Lung (tissue), 12 donors: ENCODE measurements around the gene ADGRG2. TPM values are rescaled to one million over a fixed set of nuclear protein-coding genes. Genes with fewer than 3 reads are reported as not detected.
"Not testable (repeated sequence)": the region's sequence is repeated elsewhere in the genome, so short reads cannot be mapped to it uniquely, and the experiment has no call there.

Source experiments
- ATAC-seq: fragments of 200-7000 bp; cut with Tn5 transposase; one replicate; pipeline ENCODE4 v1.9.1; 2020; ENCODE audit warnings: moderate number of reproducible peaks; ENCODE audit not compliant: insufficient read depth, low FRiP score
- DNase-seq, 3 donors: peaks; one replicate each; pipeline ENCODE4 v3.0.0-alpha.2; 2013 to 2017
- H3K27ac ChIP-seq, 2 donors: one replicate each; pipeline ENCODE4 v1.5.1; 2013; ENCODE audit warnings: mild to moderate bottlenecking in 2 of 2, moderate library complexity in 2 of 2, control low read depth in 1 of 2, inconsistent platforms in 1 of 2, low read depth in 1 of 2, low read length in 1 of 2
- H3K27me3 ChIP-seq, 3 donors: one replicate each; pipeline ENCODE4 v1.5.1; 2013; ENCODE audit warnings: low read length in 2 of 3; ENCODE audit not compliant: control insufficient read depth in 3 of 3, insufficient read depth in 3 of 3
- H3K36me3 ChIP-seq, 4 donors: one replicate each; pipeline ENCODE4 v1.5.1; 2013; ENCODE audit warnings: low read length in 4 of 4, mild to moderate bottlenecking in 1 of 4, moderate library complexity in 1 of 4; ENCODE audit not compliant: control insufficient read depth in 4 of 4, insufficient read depth in 4 of 4
- H3K4me1 ChIP-seq, 5 donors: one replicate each; pipeline ENCODE4 v1.5.1; 2013; ENCODE audit warnings: low read length in 5 of 5, mild to moderate bottlenecking in 2 of 5, moderate library complexity in 1 of 5; ENCODE audit not compliant: control insufficient read depth in 5 of 5, insufficient read depth in 5 of 5
- H3K4me3 ChIP-seq: one replicate; pipeline ENCODE4 v1.5.1; 2013; ENCODE audit warnings: mild to moderate bottlenecking, control low read depth, moderate library complexity
- H3K9ac ChIP-seq, 2 donors: one replicate each; pipeline ENCODE4 v1.5.1; 2013; ENCODE audit warnings: low read length in 2 of 2, control low read depth in 1 of 2; ENCODE audit not compliant: insufficient read depth in 1 of 2
- H3K9me3 ChIP-seq, 4 donors: one replicate each; pipeline ENCODE4 v1.5.1; 2013; ENCODE audit warnings: low read length in 3 of 4, mild to moderate bottlenecking in 1 of 4, moderate library complexity in 1 of 4; ENCODE audit not compliant: control insufficient read depth in 4 of 4, insufficient read depth in 3 of 4
- whole genome bisulfite sequencing, 2 donors: extraction: QIAGEN DNeasy Blood & Tissue Kit; methylation state at CpG; one replicate each; pipeline ENCODE4 v1.1.7; 2013; 5-methylcytosine and 5-hydroxymethylcytosine counted together
- polyA plus RNA-seq, 2 donors: library from polyadenylated mRNA; stranded (reverse); fragments of 200-250 nt; gene quantifications; one replicate each; pipeline ENCODE4 v1.2.1, GENCODE V29; 2013
- total RNA-seq, 2 donors: library from RNA; depleted of rRNA in 1 of 2; stranded (reverse); fragments of >200 nt in 1 of 2; gene quantifications; one replicate each; pipeline ENCODE4 v1.2.1, GENCODE V29; 2014 to 2021
- TF ChIP-seq, protein P1 (sequence below): IDR thresholded peaks from 2 replicates; pipeline ENCODE4 v1.5.1; 2012; ENCODE audit warnings: mild to moderate bottlenecking; ENCODE audit errors: control extremely low read depth, extremely low read depth
- donor health status: control.
- donor health status: control.
- donor health status: Bipolar disorder and iron deficiency.
- donor health status: healthy.
- donor health status: DM: yes; HTN: yes; CAD: no.

The ADGRG2 gene
- total and polyA plus RNA-seq, 4 donors = 0.24 to 10.5 (median 1.00) TPM

DNA sequence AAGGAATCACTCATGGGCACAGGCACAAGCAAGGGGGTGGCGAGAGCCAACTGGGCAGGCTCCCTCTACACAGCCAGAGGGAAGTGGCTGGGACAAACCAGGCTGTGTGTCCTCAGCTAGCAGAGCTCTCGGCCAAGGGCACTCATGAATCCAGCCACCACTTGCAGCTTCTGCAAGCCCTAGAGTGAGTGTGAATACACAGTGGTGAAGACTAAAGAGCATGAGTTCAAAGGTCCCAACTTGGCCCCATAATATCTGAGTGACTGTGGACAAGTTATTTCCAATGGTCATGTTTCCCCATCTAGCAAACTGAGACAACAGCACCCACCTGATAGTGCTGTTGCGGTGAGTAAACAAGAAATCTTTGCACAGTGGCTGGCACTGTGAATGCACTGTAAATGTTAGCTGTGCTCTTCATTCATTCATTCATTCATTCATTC, 51.7 kb downstream of the ADGRG2 start:
- ATAC-seq (no peak), DNase-seq (no peak)
- WGBS, 2 donors = 83 to 86% methylated on average over 3 of the region's 3 CpGs
- TF ChIP-seq, protein P1, sequence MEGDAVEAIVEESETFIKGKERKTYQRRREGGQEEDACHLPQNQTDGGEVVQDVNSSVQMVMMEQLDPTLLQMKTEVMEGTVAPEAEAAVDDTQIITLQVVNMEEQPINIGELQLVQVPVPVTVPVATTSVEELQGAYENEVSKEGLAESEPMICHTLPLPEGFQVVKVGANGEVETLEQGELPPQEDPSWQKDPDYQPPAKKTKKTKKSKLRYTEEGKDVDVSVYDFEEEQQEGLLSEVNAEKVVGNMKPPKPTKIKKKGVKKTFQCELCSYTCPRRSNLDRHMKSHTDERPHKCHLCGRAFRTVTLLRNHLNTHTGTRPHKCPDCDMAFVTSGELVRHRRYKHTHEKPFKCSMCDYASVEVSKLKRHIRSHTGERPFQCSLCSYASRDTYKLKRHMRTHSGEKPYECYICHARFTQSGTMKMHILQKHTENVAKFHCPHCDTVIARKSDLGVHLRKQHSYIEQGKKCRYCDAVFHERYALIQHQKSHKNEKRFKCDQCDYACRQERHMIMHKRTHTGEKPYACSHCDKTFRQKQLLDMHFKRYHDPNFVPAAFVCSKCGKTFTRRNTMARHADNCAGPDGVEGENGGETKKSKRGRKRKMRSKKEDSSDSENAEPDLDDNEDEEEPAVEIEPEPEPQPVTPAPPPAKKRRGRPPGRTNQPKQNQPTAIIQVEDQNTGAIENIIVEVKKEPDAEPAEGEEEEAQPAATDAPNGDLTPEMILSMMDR = no peak
- Histone ChIP-seq H3K4me3 (no peak overlapping the region), H3K36me3 (no peaks in the 10 kb centered on the region), H3K9me3 (no peaks in the 10 kb centered on the region), H3K9ac (no peak overlapping the region), H3K4me1 (no peaks in the 10 kb centered on the region), H3K27me3 (peaks cover 0 to 3% (median 0%) of the 10 kb centered on the region in 3 donors), H3K27ac (no peak overlapping the region)

DNA sequence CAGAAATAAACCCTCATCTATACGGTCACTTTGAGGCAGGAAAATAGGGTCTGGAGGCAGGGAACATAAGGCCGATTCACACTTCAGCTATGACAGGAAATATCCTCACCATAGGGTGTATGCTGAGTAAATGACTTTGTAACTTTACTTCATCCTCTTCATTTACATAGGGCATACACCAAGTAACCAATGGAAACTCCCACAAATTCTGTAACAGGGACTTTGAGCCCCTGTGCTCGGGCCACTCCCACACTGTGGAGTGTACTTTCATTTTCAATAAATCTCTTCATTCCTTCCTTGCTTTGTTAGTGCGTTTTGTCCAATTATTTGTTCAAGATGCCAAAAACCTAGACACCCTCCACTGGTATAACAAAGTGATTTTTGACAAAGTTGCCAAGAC, 55.3 kb downstream of the ADGRG2 start:
- H3K36me3 ChIP-seq, H3K9me3 ChIP-seq, H3K4me1 ChIP-seq, H3K9ac ChIP-seq, H3K27ac ChIP-seq, ATAC-seq, H3K27me3 ChIP-seq, DNase-seq, H3K4me3 ChIP-seq: not testable (repeated sequence)
- WGBS, 2 donors = 82 to 86% methylated on average over 4 of the region's 4 CpGs

DNA sequence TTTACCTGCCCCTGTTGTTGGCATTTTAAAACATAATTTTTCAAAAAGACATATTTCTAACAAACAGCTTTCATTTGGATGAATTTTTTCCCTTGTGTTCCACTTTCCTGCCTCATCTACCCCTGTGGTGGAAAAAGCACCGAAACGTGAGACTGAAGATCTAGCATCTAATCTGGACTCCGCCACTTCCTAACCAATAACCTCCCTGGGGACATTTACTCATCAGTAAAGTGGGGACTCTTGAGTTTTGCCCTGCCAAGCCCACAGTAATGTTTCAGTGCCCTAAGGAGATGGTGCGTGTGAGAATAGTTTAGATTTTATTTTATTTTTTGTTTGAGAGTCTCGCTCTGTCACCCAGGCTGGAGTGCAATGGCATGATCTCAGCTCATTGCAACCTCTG, 56.7 kb downstream of the ADGRG2 start:
- Histone ChIP-seq H3K9ac (no peak overlapping the region), H3K4me1 (no peaks in the 10 kb centered on the region), H3K36me3 (no peaks in the 10 kb centered on the region), H3K27ac (no peak overlapping the region), H3K27me3 (no peaks in the 10 kb centered on the region), H3K9me3 (peaks cover 0 to 2% (median under 1%) of the 10 kb centered on the region in 4 donors), H3K4me3 (no peak overlapping the region)
- DNase-seq (no peak), ATAC-seq (no peak)
- TF ChIP-seq, protein P1 = no peak
- WGBS, 2 donors = 88 to 98% methylated on average over 5 of the region's 5 CpGs

DNA sequence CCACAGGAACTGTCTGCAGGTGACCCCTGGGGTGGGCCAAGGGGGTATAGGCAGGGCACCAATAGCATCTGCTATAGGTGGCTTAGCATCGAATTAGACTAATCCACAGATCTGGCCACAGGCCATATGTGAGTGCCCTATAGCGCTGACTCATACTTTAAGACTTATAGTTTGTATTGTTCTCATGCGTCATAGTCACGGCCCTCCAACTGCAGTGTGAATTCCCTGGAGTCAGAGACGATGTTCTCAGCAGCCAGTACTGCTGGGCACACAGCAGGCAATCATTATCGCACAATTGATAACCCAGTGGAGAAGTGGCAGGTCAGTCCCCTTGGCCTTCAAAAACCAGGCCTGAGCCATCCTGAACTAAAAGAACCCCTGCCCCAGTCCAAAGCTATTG, 58.1 kb downstream of the ADGRG2 start:
- H3K4me1 ChIP-seq = no peaks in the 10 kb centered on the region
- no peaks in the 10 kb centered on the region for H3K27me3 ChIP-seq
- TF ChIP-seq, protein P1 = no peak
- no peak overlapping the region for H3K4me3 ChIP-seq
- DNase-seq (no peak), ATAC-seq (no peak)
- H3K27ac ChIP-seq = no peak overlapping the region
- H3K36me3 ChIP-seq = no peaks in the 10 kb centered on the region
- peaks cover 0 to 2% (median under 1%) of the 10 kb centered on the region in 4 donors for H3K9me3 ChIP-seq
- H3K9ac ChIP-seq = no peak overlapping the region
- 92 to 93% methylated on average over 6 of the region's 6 CpGs for WGBS, 2 donors
